DMS 273 treated with DMSO at 0.1 percent for 48 hours (cell line): ENCODE results near the gene PAM16.
"Not testable (repeated sequence)": the region's sequence is repeated elsewhere in the genome, so short reads cannot be mapped to it uniquely, and the experiment has no call there.

Experiments used
- DNase-seq: peaks from one replicate; lab custom pipeline; 2025; lab: John Stamatoyannopoulos, UW

PAM16 gene

DNA sequence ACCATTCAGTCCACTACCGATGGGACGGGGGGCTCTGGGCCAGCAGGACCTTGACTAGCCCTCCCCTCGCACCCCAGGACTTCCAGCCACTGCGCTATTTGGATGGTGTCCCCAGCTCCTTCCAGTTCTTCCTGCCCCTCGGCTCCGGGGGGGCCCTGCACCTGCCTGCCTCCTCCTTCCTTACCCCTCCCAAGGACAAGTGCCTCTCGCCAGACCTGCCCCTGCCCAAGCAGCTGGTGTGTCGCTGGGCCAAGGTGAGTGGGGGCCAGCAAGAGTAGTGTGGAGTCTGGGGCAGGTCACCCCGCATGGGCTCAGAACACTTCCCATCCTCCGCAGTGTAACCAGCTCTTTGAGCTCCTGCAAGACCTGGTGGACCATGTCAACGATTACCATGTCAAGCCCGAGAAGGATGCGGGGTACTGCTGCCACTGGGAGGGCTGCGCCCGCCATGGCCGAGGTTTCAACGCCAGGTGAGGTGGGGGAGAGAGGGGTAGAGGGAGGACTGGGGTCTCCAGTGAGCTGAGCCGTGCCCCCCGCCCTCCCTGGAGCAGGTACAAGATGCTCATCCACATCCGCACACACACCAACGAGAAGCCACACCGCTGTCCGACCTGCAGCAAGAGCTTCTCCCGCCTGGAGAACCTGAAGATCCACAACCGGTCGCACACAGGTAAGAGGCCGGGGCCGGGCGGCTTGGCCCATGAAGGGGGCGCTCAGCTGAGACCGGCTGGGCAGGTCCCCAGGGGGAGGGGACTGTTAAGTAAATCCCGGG is 16.2 kb downstream of the PAM16 start:
- no peak for DNase-seq

DNA sequence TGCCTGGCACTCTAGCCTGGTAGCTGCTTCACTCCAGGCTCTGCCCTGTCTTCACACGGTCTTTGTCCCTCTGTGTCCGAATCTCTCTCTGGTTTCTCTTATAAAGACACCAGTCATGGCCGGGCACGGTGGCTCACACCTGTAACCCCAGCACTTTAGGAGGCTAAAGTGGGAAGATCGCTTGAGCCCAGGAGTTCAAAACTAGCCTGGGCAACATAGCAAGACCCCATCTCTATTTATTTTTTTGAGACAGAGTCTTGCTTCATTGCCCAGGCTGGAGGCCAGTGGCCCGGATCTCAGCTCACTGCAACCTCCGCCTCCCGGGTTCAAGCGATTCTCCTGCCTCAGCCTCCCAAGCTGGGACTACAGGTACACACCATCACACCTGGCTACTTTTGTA is 17.4 kb downstream of the PAM16 start:
- DNase-seq: not testable (repeated sequence)

DNA sequence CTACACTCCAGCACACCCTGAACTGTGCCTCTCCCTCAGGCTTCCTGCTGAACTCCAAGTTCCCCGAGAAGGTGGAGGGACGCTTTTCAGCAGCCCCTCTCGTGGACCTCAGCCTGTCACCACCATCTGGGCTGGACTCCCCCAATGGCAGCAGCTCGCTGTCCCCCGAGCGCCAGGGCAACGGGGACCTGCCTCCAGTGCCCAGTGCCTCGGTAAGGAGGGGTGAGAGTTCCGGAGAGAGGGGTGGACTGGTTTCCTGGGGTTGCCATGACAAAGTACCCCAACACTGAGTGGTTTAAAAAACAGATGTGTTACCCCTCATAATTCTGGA is 17.8 kb downstream of the PAM16 start:
- DNase-seq: no peak

DNA sequence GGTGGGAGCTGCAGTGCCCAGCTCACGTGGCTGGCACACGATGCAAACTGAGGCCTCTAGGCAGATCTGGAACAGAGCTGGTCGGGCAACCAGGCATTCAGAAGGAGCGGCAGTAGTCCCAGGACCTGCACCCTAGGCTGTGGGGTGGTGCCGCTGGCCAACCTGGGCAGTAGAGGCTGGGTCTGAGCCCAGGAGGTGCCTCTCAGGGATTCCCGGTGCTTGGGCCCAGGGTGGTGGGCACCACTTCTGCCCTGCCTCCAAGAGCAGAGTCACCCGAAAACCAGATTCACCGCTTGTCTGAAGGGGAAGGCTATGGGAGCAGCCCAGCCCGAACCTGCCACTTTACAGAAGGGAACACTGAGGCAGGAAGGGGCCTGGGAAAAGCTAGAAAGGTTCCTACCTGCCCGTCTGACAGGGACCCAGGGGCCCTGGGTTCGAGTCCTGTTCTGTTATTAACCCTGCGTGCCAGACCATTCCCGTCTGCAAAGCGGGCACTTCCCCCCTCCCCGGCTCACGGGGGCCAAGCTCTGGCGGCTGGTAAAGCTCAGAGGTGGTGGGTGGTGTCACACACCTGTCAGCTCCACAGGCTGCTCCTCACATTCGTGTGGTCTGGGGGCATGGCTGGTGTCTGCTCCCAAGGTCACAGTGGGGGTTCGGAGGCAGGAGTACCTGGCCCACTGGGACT is 18.4 kb downstream of the PAM16 start:
- no peak for DNase-seq

DNA sequence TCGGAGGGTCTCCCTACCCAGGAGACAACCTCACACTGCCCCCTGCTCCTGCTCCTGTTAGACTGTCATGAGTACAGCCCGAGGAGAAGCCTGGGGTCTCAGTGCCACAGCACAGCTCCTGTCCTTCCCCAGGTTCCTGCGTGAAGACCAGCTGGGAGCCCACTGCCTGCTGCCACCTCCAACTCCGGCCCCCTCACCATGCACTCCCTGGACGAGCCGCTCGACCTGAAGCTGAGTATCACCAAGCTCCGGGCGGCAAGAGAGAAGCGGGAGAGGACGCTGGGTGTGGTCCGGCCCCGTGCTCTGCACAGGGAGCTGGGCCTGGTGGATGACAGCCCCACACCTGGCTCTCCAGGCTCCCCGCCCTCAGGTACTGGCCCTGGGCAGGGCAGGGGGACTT is 19.0 kb downstream of the PAM16 start:
- DNase-seq: no peak

DNA sequence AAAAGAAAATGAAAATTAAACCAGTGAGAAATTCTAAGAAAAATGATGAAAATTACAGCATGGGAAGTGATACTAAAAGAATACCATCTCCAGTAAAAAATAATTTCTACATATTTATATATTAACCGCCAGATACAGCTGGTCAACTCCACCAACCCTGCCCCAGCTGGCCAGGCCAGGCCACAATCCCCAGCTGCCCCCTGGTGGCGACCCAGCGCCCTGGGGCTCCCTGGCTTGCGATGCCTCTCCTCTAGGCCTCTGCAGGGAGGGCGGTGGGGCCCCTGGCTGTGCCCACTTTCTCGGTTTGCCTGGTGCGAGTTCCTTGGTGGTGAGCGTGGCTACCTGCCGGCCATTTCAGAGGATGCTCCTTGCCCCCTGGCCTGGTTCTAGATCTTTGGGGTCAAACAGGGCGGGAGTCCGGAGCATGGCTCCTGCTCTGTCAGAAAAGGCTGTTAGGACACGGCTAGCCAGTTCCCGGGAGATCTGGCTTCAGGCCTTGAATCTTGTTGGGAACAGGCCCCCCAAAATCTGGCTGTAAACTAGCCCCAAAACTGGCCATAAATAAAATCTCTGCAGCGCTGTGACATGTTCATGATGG is 20.7 kb downstream of the PAM16 start:
- DNase-seq: no peak

DNA sequence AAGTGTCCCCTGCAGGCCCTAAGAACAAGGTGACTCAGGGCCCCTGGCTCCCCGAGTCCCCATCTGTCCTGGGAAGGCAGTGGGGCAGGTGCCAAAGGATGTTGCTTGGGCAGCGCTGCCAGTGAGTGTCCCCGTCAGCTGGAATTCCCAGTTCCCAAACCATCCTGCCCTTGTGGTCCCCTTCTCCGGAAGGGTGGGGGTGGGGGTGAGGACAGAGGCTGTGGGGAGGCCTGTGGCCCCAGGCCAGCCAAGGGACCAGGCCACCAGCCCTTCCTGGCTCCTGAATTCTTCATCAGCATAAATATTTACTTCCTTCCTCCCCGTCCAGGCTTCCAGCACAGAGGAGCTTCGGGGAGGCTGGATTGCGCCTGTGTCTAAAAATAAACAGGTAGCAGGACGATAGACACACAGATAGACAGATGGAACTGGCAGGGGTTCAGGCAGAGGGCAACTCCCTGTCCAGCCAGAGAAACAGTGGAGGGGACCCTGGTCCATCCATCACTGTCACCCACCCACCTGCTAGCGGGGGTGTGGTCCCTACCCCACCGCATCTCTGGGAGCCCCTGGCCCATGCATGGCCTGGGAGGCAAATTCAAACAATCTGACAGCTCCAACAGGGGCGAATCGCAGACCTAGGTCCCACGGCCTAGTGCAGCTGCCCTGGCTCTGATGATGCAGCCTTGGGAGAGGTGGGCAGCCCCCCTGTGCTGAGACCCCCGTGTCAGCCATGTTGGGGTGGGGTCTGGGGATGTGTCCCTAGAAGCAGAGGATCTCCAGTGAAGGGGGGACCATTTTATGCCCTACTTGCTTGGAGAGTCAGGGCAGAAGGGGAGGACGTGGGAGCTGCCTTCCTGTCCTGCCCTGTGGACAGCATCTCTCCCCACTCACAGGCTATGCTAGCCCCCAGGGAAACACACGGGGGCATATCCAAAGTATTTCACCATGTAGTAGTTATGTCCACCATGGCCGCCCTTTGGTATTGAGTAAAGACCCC is 22.0 kb downstream of the PAM16 start:
- DNase-seq: no peak

DNA sequence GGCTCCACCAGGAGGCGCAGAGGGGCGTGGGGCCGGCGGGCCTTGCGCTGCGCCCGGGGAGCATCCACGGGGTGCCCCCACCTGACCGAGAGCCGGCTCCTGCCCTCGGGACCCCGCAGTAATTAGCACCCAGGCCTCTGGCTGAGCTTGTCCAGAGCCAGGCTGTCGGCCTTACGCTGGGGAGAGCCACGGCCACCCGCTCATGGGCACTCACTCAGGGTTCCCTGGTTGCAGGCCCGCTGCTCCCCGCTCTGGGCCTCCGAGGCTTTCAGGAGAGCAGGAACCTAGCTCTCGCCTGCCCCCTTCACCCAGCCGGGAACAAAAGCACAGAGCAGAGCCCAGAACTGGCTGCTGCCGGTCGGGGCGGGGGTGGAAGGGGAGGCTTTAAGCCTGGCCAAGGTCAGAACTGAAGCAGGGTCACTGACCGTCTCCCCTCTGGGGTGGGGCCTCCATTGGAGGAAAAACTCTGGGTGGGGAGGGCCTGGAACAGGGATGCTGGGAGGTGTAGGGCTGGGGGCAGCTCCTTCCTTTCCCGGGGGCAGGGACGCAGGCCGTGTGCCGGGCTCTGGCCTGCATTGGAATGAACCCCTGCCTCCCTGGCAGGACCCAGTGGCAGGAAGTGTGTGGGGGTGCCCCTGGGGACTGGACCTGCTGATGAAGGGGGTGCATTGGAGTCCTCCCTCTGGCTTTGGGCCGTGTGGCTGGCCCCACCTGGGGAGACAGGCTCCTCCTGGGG is 22.9 kb downstream of the PAM16 start:
- no peak for DNase-seq

DNA sequence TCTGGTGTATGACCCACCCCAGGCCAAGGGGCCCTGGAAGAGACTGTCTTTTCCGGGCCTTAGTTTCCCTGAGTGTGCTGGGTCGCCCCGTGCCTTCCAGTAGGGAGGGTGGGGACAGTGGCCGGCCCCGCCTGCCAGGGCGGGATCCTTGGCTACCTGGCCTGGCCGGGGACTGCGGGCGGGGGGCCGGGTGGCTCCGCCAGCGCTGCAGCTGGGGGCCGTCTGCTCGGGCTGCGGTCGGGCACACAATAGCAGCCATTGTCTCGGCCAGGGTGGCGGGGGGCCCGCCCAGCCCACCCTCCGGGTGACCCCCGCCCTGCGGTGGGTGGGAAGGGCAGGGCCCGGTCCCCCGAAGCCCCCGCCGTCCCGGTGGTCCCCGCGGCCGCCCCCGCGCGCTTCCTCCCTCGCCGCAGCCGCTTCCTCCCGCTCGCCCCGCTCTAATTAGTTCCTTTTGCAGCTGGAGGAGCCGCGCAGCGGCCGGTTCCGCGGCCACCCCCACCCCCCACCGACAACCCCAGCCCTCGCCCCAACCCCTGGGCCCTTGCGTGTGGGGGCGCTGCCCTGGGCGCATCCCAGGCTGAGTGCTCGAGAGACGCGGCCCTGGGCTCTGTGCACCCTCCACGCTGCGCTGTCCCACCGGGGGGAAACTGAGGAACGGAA is 23.6 kb downstream of the PAM16 start:
- DNase-seq: no peak

DNA sequence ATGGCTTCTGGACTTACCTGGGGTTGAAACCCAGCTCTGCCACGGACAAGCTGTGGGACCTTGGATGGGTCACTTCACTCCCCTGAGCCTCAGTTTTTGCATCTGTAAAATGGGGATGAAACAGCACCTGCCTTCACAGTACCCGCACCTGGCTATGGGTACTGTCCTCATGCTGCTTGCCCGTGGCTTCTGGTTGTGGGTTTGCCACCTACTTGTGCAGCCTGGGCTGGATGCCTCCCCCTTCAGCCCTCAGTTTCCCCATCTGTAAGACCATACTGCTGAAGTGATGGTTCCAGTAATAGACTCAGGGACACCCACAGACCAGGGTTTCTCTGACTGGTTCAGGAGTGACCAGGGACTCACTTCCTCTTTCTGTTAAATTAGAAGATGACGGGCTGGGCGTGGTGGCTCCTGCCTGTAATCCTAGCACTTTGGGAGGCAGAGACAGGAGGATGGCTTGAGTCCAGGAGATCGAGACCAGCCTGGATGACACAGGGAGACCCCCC is 25.8 kb downstream of the PAM16 start:
- no peak for DNase-seq

DNA sequence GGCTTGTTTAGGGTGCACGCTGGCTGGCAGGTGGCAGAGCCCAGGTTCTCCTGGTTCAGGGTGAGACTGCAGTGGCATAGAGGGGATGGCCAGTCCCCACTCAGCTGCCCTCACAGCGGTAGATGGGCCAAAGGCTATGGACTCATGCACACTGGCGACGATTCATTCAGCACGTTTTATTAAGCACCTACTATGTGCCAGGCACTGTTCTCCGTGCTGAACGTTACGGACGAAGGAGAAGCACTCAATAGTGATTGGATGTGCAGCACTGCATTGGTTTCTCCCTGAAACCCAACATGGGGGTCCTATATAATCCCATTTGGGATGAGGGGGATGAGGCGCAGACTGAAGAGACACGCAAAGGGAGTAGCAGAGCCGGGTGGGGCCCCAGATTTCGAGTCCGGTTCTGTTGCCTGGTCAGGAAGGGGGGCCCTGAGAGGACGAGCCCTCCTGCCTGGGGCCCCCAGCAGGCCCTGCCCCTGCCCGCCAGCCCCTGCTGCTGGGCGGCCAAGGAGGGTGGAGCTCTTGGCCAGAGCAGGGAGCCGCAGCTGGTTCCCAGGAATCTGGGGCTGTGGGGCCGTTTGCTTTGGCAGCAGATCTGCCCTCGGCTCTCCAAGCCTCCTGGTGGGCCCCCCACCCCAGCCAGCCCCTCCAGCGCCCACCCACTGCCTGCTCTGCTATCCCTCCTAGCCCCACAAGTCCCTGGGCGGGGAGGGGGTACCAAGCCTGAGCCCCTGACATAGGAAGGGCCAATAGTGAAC is 26.4 kb downstream of the PAM16 start:
- no peak for DNase-seq

DNA sequence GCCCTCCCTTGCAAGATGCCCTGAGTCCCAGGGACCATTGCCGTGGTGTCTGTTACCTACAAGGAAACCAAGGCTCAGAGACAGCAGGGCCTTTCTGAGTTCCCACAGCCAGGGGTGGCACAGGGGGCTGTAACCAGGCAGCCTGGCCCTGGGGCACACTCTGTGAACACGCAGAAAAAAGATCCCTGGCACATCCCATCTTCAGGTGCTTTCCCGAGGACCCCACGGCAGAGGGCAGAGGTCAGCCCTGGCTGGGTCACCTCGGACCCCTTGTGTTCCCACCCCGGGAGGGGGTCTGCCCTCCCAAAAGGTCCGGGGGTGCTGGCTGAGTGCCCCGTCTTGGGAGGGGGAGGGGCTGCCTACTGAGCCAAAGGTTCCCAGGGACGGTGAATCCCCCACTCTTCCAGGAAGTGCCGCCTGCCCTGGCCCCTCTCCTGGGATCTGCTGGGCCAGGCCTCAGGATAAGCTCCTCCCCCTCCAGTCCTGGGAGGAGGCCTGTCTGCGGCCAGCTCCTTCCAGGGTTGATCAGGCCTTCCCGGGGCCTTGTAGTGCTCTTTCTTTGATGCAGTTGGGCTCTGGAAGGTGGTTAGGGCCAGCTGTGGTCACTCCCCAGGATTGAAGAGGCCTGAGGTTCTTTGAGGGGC is 27.2 kb downstream of the PAM16 start:
- DNase-seq: no peak

DNA sequence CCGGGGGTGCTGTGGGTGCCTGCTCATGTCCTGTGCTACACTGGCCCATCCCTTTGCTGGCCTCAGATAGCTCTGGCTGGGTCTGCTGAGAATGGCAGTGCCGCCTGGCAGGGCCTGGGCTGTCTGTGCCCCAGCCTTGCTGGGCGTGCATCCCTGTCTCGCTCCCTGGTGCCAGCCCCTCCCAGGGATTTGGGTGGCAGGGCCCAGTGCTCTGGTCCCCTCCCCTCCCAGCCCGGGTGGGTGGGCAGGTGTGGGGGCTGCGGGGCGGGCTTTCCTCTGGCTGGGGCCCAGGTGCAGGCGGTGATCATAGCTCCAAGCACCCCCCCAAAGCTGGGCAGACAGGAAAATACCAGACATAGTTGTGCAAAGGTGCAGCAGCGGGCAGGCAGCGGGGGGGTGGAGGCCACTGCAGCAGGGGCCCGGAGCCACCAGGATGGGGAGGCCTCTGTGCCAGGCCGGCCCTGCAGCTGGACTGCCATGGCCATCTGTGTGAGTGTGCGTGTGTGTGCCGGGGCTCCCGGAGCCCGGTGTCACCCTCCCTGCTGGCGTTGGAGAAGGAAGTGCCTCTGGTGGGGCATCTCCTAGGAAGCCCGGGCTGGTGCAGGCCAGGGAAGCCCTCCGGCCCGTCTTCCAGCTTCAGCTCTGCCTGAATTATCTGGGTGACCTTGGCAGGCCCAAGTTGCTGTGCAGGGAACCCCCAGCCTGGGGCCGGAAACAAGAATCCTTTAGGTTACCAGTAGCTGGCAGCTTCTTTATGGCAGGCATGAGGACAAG is 27.9 kb downstream of the PAM16 start:
- DNase-seq: no peak

DNA sequence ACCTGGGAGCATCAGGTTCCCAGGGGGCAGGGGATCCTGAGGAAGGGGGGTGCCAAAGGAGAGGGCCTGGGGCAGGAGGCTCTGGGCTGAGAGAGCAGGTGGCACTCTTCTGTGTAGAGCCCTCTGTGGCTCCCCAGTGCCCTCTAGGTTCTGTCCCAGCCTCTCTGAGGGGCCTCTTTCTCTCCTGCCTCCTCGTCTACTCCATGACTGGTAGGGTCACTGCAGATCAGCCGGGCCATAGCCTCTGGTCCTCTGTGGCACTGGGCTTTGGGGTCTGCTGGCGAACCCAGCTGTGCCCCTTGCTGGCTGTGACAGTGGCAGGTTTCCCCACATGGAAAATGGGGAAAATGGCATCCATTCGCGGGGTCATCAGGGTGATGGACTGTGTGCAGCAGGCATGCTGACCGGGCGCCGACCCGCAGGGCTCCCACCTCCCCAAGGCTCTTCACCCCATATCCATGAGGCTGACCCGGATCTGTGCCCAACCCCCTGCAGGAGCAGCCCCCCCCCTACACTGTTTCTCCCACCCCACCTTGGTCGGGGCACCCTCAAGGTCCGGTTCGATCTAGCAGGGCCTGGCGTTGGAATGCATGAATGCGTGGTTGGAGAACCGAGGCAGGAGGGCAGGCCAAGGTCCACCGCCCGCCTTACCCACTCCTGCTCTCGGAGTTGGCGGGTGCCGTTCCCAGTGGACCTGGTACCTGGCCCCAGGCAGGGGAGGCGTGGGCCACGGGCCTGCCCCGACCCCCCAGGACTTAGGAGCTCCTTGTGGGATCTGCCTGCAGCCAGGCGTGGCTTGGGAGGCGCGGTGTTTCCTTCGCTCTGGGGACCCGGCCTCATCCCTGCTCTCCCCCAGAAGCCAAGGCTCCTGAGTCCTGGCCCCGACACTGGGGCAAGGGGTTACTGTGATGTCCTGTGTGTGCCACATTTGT is 28.7 kb downstream of the PAM16 start:
- DNase-seq: no peak

DNA sequence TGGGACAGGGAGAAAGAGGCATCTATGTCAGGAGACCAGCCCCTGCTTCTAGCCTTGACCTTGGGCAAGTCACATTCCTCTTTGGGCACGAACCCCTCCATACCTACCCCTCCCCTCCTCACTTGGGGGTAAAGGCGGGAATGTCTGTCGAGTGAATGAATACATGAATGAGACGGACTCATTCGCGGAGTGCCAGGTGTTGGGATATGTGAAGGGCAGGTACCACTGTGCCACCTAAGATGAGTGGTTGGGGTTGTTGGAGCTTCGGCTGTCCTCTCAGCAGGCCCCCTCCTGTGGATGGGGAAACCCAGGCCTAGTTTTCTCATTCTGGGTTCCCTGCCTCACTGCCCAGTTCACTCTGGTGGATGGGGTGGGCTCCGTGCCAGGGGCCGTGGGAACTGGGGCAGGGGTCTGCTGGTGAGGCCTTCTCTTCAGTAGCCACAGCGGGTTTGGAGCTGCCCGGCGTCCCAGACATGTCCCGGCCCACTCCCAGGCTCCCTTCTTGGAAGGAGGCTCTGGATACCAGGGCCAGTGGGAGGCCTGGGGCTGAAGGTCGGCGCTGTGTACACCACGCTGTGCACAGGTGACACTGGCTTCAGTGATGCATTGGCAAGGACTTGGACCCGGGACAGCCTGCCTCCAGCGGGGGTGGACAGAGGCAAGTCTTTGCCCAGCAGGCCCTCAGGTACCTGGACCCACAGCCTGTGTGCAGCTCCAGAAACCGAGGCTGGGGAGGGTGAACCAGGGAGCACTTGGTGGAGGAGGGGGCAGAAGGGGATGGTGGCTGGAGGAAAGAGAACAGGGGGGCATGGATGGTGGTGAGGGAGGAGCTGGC is 29.6 kb downstream of the PAM16 start:
- no peak for DNase-seq

DNA sequence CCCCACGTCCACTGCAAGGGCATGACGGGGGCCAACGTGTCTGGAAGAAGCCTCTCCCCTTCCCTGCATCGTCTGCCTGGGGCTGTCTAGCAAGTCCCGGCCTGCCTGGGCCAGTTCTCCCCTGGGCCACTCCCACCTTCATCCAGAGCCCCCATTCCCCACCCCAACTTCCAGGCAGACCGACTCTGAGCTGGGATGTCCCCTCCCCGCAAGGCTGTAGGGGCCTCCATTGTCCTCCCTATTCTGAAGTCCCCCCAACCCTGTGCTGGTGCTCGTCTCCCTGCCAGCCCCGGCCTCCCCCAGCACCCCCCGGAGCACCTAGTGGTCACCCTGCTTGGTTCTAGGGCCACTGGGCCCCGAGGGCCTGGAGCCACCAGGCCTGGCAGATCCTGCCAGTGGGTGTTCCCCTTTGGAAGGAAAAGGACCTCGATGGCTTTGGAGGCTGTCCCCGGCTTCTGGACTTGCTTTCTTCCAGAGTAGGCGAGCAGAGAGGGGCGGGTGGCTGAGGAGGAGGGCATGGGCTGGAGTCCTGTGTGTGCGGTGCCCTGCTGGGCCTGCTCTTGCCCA is 30.5 kb downstream of the PAM16 start:
- no peak for DNase-seq
